NT2/D1 (cell line): ENCODE results near the gene CCDC60.

Source experiments
- SUZ12 ChIP-seq: IDR thresholded peaks from 2 replicates; pipeline ENCODE4 v1.6.1; 2011; ENCODE audit not compliant: insufficient read length, insufficient read depth; ENCODE audit errors: extremely low read depth
- YY1 ChIP-seq: IDR thresholded peaks from 2 replicates; pipeline ENCODE4 v1.6.1; 2011; ENCODE audit not compliant: insufficient read length, insufficient read depth
- ZNF274 ChIP-seq: IDR thresholded peaks from 2 replicates; pipeline ENCODE4 v1.6.1; 2011; ENCODE audit warnings: mild to moderate bottlenecking, low read depth, low read length

DNA sequence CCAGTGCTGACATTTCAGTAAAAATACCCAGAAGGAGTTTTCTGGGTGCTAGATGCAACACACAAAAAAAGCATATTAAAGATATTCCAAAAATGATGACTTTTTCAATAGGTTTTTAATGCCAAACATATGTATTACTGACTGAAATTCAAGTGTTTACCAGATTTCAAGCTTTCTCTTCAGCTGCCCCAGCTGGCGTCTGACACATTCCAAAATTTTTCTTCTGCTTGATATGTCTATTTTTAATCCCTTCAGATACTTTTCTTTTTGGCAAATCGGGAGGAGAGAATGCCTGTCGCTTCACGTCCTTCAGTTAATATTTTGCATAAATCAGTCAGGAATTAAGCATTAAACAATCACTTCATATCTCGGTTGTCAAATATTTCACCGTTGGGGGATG lies 7.1 kb upstream of the CCDC60 start:
- TF ChIP-seq SUZ12 (no peak), YY1 (no peak), ZNF274 (no peak)
